Thymus (tissue), 11 donors: Measurements from ENCODE around the gene CFAP97D2. TPM values are rescaled to one million over a fixed set of nuclear protein-coding genes. Genes with fewer than 3 reads are reported as not detected.
"Not testable (repeated sequence)": the region's sequence is repeated elsewhere in the genome, so short reads cannot be mapped to it uniquely, and the experiment has no call there.

Experiments used
- DNase-seq, 9 donors: peaks; one replicate each; pipeline ENCODE4 v3.0.0-alpha.2; 2013; ENCODE audit warnings: low spot score in 9 of 9, low read depth in 6 of 9, missing footprints in 1 of 9
- H3K27ac ChIP-seq, 2 donors: one replicate each; pipeline ENCODE4 v1.5.1; 2013; ENCODE audit warnings: control low read depth in 1 of 2, low read depth in 1 of 2, low read length in 1 of 2, mild to moderate bottlenecking in 1 of 2, moderate library complexity in 1 of 2
- H3K27me3 ChIP-seq, 2 donors: one replicate each; pipeline ENCODE4 v1.5.1; 2013; ENCODE audit warnings: low read length in 1 of 2; ENCODE audit not compliant: control insufficient read depth in 2 of 2, insufficient read depth in 1 of 2
- H3K36me3 ChIP-seq, 2 donors: one replicate each; pipeline ENCODE4 v1.5.1; 2013; ENCODE audit warnings: low read length in 1 of 2, mild to moderate bottlenecking in 1 of 2, moderate library complexity in 1 of 2; ENCODE audit not compliant: control insufficient read depth in 2 of 2, insufficient read depth in 2 of 2
- H3K4me1 ChIP-seq, 2 donors: one replicate each; pipeline ENCODE4 v1.5.1; 2013; ENCODE audit warnings: low read length in 2 of 2; ENCODE audit not compliant: control insufficient read depth in 2 of 2, insufficient read depth in 2 of 2
- H3K4me3 ChIP-seq, 2 donors: one replicate each; pipeline ENCODE4 v1.5.1; 2013; ENCODE audit warnings: low read length in 2 of 2, control low read depth in 1 of 2, mild to moderate bottlenecking in 1 of 2
- H3K9me3 ChIP-seq, 2 donors: one replicate each; pipeline ENCODE4 v1.5.1; 2013; ENCODE audit warnings: low read length in 1 of 2, mild to moderate bottlenecking in 1 of 2; ENCODE audit not compliant: control insufficient read depth in 2 of 2, insufficient read depth in 1 of 2
- WGBS: extraction: QIAGEN DNeasy Blood & Tissue Kit; methylation state at CpG from one replicate; pipeline ENCODE4 v1.1.7; 2013; 5-methylcytosine and 5-hydroxymethylcytosine counted together
- polyA plus RNA-seq: library from polyadenylated mRNA; stranded (reverse); fragments of 200-250 nt; gene quantifications from one replicate; pipeline ENCODE4 v1.2.3, GENCODE V29; 2013
- total RNA-seq: library from RNA; stranded (reverse); fragments of 120-200 nt; gene quantifications from one replicate; pipeline ENCODE4 v1.2.4, GENCODE V29; 2013
- donor health status: healthy.

The CFAP97D2 gene
- total and polyA plus RNA-seq, 2 donors: 0.34 to 0.66 TPM

DNA sequence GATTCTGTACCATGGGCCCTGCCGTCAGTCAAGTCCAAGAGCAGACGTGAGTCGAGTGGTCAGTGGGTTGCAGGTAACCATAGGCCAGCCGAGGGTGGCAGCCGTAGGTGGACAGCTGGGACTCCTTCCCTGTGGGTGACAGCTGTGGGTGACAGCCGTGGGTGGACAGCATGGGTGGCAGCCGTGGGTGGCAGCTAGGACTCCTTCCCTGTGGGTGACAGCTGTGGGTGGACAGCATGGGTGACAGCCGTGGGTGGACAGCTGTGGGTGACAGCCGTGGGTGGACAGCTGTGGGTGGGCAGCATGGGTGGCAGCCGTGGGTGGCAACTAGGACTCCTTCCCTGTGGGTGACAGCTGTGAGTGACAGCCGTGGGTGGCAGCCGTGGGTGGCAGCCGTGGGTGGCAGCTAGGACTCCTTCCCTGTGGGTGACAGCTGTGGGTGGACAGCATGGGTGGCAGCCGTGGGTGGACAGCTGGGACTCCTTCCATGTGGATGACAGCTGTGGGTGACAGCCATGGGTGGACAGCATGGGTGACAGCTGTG, 2.6 kb upstream of the CFAP97D2 start:
- H3K27me3 ChIP-seq, H3K9me3 ChIP-seq, H3K4me3 ChIP-seq, H3K27ac ChIP-seq, H3K36me3 ChIP-seq, H3K4me1 ChIP-seq, DNase-seq: not testable (repeated sequence)
- 96% methylated on average over 14 of the region's 14 CpGs for WGBS

DNA sequence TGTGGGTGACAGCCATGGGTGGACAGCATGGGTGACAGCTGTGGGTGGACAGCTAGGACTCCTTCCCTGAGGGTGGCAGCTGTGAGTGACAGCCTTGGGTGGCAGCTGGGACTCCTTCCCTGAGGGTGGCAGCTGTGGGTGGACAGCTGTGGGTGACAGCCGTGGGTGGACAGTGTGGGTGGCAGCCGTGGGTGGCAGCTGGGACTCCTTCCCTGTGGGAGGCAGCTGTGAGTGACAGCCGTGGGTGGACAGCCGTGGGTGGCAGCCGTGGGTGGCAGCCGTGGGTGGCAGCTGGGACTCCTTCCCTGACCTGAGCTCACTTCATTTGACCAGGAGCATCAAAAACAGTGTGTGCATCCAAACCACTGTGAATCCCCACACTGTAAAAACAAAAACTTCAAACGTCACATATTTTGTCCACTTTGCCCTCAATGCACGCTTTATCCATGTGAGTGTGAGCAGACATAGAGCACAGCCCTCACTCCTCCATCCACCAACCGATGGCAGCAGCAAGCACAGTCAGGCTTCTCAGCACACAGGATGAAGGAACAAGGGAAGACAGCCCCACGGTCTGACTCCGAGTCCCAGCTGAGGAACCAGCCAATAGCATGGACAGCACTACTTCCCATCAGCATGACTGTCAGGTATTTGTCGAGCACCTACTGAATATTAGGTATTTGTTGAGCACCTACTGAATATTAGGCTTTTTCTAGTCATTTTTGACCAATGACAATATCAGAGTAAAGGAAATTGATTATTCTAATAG, 1.6 kb upstream of the CFAP97D2 start:
- Histone ChIP-seq H3K36me3 (no peaks in the 10 kb centered on the region), H3K9me3 (peaks cover 0 to 4% of the 10 kb centered on the region in 2 donors), H3K4me1 (no peaks in the 10 kb centered on the region), H3K27me3 (no peaks in the 10 kb centered on the region), H3K4me3 (no peak overlapping the region), H3K27ac (no peak overlapping the region)
- 82% methylated on average over 12 of the region's 12 CpGs for WGBS
- DNase-seq: no peak

DNA sequence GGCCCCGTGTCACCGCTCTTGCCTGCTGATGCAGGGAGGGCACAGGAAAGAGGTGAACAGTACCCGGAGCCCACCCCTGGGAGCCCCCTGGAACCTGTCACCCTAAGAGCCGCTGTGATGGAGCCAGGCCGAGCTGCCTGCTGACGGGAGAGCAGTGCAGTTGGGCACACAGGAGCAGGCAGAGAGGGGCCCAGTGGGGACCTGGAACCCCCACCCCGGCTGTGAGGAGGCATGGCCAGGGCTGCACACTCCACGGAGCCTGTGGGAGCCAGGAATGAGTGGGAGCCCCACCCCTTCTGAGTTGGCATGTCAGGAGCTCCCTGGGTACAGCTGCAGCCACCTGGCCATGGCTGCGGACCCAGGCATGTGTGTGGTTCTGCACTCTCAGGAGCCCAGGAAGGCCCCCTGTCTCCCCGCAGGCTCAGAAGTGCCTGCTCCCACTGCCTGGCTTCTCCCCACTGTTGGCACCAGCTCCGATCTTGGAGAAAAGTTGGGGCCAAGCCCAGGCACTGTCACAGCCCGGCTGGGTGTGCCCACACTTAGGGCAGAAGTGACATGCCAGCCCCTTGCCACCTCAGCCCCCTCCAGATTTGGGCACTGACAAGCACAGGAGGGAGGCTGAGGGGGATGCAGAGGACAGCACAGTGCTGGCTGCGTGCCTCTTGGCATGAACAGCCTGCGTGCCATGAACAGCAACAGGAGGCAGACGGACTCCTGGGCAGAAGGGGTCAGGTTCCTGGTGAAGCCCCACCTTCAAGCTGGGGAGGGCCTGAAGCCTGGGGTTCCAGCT, 6.3 kb downstream of the CFAP97D2 start:
- no peak overlapping the region for H3K4me3 ChIP-seq
- H3K9me3 ChIP-seq: peaks cover 4 to 21% of the 10 kb centered on the region in 2 donors
- H3K4me1 ChIP-seq: no peaks in the 10 kb centered on the region
- WGBS: 98% methylated on average over 15 of the region's 15 CpGs
- no peaks in the 10 kb centered on the region for H3K27me3 ChIP-seq
- DNase-seq: no peak
- H3K27ac ChIP-seq: no peak overlapping the region
- no peaks in the 10 kb centered on the region for H3K36me3 ChIP-seq

DNA sequence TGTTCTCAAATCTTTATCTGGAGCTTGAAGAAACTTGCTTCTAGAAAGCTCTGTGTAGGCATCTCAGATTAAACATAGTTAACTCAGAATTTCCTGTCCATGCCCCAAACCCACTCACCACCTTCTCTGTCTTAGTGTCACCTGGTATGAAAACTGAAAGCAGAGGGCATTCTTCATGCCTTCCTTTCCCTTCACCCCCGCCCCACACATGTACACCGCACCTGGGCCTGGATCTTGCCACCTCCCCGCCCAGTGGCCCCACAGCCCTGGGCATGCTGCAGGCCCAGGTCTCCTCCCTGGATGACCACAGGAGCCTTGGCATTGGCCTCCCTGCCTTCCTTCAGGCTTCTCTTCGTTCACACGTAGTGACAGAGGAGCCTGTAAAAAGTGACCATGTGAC, 15.8 kb downstream of the CFAP97D2 start:
- Histone ChIP-seq H3K36me3 (no peaks in the 10 kb centered on the region), H3K4me3 (no peak overlapping the region), H3K27me3 (peaks cover 0 to 2% of the 10 kb centered on the region in 2 donors), H3K27ac (no peak overlapping the region), H3K9me3 (peaks cover 4 to 10% of the 10 kb centered on the region in 2 donors), H3K4me1 (peaks cover 0 to 4% of the 10 kb centered on the region in 2 donors)
- DNase-seq: peak in 1 of 9 donors; percentile 39
- 94% methylated on average over 5 of the region's 5 CpGs for WGBS

DNA sequence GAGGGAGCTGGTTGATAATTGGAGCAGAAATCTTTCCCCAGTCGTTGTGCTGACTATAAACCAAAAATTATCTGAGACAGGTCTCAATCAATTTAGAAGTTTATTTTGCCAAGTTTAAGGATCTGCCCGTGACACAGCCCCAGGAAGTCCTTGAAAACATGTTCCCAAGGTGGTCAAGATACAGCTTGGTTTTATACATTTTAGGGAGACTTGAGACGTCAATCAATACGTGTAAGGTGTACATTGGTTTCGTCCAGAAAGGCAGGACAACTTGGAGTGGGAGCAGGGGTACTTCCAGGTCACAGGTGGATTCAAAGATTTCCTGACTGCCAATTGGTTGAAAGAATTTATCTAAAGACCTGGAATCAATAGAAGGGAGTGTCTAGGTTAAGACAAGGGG, 17.6 kb downstream of the CFAP97D2 start:
- Histone ChIP-seq H3K36me3 (no peaks in the 10 kb centered on the region), H3K27ac (no peak overlapping the region), H3K4me1 (peaks cover 0 to 4% of the 10 kb centered on the region in 2 donors), H3K4me3 (no peak overlapping the region), H3K9me3 (peaks cover 8 to 19% of the 10 kb centered on the region in 2 donors), H3K27me3 (peaks cover 0 to 16% of the 10 kb centered on the region in 2 donors)
- 94% methylated on average over 5 of the region's 5 CpGs for WGBS
- no peak for DNase-seq

DNA sequence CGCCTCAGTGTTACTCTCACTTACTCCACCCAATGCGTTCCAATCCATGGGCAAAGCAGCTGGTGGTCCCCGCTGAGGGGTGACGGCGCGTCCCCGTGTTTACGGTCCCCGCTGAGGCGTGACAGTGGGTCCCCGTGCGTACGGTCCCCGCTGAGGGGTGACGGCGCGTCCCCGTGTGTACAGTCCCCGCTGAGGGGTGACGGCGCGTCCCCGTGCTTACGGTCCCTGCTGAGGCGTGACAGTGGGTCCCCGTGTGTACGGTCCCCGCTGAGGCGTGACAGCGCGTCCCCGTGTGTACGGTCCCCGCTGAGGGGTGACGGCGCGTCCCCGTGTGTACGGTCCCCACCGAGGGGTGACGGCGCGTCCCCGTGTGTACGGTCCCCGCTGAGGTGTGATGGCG, 19.5 kb downstream of the CFAP97D2 start:
- Histone ChIP-seq H3K27ac (no peak overlapping the region), H3K36me3 (no peaks in the 10 kb centered on the region), H3K27me3 (peaks cover 0 to 16% of the 10 kb centered on the region in 2 donors), H3K9me3 (peaks cover 8 to 19% of the 10 kb centered on the region in 2 donors), H3K4me3 (no peak overlapping the region), H3K4me1 (peaks cover 0 to 4% of the 10 kb centered on the region in 2 donors)
- no peak for DNase-seq
- 73% methylated on average over 14 of the region's 47 CpGs for WGBS

DNA sequence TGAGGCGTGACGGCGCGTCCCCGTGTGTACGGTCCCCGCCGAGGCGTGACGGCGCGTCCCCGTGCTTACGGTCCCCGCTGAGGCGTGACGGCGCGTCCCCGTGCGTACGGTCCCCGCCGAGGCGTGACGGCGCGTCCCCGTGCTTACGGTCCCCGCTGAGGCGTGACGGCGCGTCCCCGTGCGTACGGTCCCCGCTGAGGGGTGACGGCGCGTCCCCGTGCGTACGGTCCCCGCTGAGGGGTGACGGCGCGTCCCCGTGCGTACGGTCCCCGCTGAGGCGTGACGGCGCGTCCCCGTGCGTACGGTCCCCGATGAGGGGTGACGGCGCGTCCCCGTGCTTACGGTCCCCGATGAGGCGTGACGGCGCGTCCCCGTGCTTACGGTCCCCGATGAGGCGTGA, 20.5 kb downstream of the CFAP97D2 start:
- H3K27ac ChIP-seq, DNase-seq, H3K4me1 ChIP-seq, H3K4me3 ChIP-seq, H3K36me3 ChIP-seq: not testable (repeated sequence)
- 62% methylated on average over 52 of the region's 75 CpGs for WGBS
- H3K9me3 ChIP-seq: peaks cover 8 to 19% of the 10 kb centered on the region in 2 donors
- H3K27me3 ChIP-seq: peaks cover 0 to 16% of the 10 kb centered on the region in 2 donors

DNA sequence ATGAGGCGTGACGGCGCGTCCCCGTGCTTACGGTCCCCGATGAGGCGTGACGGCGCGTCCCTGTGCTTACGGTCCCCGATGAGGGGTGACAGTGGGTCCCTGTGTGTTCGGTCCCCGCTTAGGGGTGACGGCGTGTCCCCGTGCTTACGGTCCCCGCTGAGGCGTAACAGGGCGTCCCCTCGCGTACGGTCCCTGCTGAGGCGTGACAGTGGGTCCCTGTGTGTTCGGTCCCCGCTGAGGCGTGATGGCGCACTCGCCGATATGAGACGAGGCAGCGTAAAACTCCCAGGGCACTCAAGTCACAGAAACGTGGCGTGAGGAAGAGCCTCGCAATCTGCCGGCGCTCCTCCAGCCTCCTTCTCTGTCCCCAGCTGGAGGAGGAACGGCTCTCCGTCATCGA, 20.9 kb downstream of the CFAP97D2 start:
- no peak for DNase-seq
- Histone ChIP-seq H3K4me1 (no peaks in the 10 kb centered on the region), H3K4me3 (no peak overlapping the region), H3K9me3 (peaks cover 8 to 19% of the 10 kb centered on the region in 2 donors), H3K36me3 (no peaks in the 10 kb centered on the region), H3K27me3 (peaks cover 0 to 16% of the 10 kb centered on the region in 2 donors), H3K27ac (no peak overlapping the region)
- WGBS: 70% methylated on average over 35 of the region's 42 CpGs

DNA sequence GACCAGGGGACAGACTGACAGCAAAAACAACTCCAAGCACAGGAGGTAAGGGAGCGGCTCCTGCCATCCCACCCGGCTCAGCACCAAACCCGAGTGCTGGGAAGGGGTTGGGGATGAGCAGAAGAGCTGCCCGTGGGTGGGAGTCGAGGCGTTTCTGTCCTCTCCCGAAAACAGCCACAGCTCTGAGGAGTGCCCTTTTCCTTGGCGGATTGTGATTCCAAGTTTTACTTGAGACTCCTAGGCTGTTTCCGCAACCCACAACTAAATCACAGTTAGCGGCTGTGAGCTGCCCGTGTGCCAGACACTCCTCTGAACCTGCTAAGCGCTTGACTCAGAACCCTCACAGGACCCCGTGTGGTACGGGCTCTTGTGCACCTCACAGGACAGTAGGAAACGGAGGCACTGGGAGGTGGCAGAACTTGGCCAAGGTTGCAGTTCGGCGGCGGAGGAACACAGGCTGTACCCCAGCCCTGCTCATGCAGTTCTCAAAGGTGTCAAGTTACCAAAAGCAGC, 21.4 kb downstream of the CFAP97D2 start:
- Histone ChIP-seq H3K9me3 (peaks cover 8 to 19% of the 10 kb centered on the region in 2 donors), H3K27ac (no peak overlapping the region), H3K4me3 (no peak overlapping the region), H3K4me1 (no peaks in the 10 kb centered on the region), H3K36me3 (no peaks in the 10 kb centered on the region), H3K27me3 (peaks cover 0 to 16% of the 10 kb centered on the region in 2 donors)
- no peak for DNase-seq
- WGBS: 68% methylated on average over 18 of the region's 18 CpGs
